ENCODE measurements around the gene GPR17.

GPR17 gene

GRCh38 chr2:127642706-127643438 is 3.1 kb upstream of the GPR17 start:
- Histone ChIP-seq H3K9me3 (no peaks in the 10 kb centered on the region), H3K36me3 (no peaks in the 10 kb centered on the region), H3K4me3 (ENCODE audit: low read depth, low read length) (no peak overlapping the region), H3K27me3 (no peaks in the 10 kb centered on the region), H3K4me1 (peaks cover 6% of the 10 kb centered on the region)
- TF ChIP-seq, protein P1, sequence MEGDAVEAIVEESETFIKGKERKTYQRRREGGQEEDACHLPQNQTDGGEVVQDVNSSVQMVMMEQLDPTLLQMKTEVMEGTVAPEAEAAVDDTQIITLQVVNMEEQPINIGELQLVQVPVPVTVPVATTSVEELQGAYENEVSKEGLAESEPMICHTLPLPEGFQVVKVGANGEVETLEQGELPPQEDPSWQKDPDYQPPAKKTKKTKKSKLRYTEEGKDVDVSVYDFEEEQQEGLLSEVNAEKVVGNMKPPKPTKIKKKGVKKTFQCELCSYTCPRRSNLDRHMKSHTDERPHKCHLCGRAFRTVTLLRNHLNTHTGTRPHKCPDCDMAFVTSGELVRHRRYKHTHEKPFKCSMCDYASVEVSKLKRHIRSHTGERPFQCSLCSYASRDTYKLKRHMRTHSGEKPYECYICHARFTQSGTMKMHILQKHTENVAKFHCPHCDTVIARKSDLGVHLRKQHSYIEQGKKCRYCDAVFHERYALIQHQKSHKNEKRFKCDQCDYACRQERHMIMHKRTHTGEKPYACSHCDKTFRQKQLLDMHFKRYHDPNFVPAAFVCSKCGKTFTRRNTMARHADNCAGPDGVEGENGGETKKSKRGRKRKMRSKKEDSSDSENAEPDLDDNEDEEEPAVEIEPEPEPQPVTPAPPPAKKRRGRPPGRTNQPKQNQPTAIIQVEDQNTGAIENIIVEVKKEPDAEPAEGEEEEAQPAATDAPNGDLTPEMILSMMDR (IDR thresholded peaks at IDR 0.05; ENCODE audit: low read depth, low read length), result no peak
- DNase-seq, result no peak

DNA sequence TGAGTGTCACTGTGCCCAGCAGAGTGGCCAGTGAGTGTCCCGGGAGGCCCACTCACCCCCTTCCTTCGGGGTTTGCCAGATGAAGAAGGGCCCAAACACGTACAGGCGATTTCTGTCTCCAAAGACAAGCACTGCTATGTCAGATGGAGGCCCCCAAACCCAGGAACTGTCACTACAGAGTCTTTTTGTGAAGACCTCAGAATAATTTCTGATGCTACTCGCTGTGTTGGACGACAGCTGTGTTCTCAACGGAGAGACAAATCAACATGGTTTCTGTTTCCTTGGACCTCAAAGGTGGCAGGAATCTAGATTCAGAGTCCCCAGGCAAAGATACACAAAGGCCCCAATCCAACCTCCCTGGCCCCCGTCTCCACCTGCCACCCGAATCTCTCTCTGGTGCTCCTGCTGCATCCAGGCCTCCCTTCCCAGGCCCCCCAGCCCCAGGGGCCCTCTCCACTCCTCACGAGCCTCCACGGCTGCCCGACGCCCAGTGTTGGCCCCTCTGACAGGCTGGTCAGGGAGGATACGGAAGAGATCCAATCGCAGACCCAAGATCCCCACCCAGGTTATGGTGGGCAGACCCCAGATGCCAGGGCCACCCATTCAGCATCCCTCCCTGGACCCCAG is 2.4 kb upstream of the GPR17 start:
- Histone ChIP-seq H3K27me3 (no peaks in the 10 kb centered on the region), H3K4me3 (ENCODE audit: low read depth, low read length) (no peak overlapping the region), H3K36me3 (no peaks in the 10 kb centered on the region), H3K4me1 (peaks cover 6% of the 10 kb centered on the region), H3K9me3 (no peaks in the 10 kb centered on the region)
- TF ChIP-seq, protein P1 (IDR thresholded peaks at IDR 0.05; ENCODE audit: low read depth, low read length), result no peak
- DNase-seq, result no peak

GRCh38 chr2:127644066-127645025 is 1.6 kb upstream of the GPR17 start:
- TF ChIP-seq, protein P1 (IDR thresholded peaks at IDR 0.05; ENCODE audit: low read depth, low read length), result no peak
- H3K9me3 ChIP-seq, result no peaks in the 10 kb centered on the region
- H3K36me3 ChIP-seq, result no peaks in the 10 kb centered on the region
- no peak overlapping the region for H3K4me3 ChIP-seq (ENCODE audit: low read depth, low read length)
- no peak for DNase-seq
- no peaks in the 10 kb centered on the region for H3K27me3 ChIP-seq
- H3K4me1 ChIP-seq, result peaks cover 6% of the 10 kb centered on the region

DNA sequence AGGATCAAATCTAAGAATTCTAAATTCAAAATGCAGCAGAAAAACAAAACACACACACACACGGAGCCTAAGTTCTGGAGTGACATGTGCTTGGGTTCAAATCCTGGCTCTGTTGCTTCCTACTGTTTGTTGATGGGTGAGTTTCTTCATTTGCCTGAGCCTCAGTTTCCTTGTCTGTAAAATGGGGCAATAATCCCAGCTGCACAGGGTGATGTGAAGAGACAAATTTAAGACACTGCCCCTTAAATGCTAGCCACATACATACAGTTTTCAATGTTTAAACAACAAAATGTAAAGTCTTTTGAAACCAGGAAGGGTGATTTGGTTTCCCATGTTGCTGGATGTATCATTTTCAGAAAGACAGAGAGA is 943 bp upstream of the GPR17 start:
- Histone ChIP-seq H3K4me3 (ENCODE audit: low read depth, low read length) (no peak overlapping the region), H3K27me3 (no peaks in the 10 kb centered on the region), H3K9me3 (no peaks in the 10 kb centered on the region), H3K4me1 (peaks cover 4% of the 10 kb centered on the region), H3K36me3 (no peaks in the 10 kb centered on the region)
- TF ChIP-seq, protein P1 (IDR thresholded peaks at IDR 0.05; ENCODE audit: low read depth, low read length), result no peak
- DNase-seq, result no peak

DNA sequence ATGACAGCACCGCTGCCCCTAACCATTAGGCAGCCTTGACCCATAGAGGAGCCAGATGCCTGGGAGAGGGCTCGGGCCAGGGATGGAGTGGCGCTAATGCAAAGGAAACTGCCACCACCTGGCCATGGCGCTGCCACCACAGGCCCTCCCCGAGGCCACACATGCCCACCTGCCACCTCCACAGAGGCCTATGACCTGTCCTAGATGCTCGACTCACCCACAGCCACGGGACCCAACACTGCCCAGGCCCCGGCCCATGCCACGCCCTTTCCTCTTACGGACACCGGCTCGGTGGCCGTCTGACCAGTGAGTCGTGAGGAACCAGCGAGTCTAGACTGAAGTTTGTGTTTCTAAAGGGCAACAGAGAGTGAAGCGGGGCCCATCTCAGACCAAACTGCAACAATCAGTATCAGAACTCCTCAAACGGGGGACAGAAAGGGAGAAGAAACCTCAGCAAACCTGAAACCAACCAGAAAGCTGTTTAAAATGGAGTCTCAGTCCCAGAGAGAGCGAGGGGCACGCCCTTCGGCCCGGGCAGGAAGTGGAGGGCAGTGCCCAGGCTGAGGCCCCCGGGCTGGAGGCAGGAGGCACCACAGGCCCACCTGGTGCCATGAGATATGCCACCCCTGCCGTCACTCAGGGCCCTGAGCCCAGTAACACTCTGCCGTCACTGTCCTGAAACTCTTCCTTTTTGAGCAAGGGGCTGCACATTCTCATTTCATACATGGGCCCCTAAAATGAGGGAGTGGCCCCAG is 711 bp downstream of the GPR17 start:
- no peak overlapping the region for H3K4me3 ChIP-seq (ENCODE audit: low read depth, low read length)
- peaks cover 4% of the 10 kb centered on the region; the same call in 1 of the 2 replicates for H3K4me1 ChIP-seq
- H3K27me3 ChIP-seq, result no peaks in the 10 kb centered on the region
- no peak for DNase-seq
- H3K9me3 ChIP-seq, result no peaks in the 10 kb centered on the region
- H3K36me3 ChIP-seq, result no peaks in the 10 kb centered on the region
- TF ChIP-seq, protein P1 (IDR thresholded peaks at IDR 0.05; ENCODE audit: low read depth, low read length), result no peak

Measured in BE2C (cell line).